Sciatic nerve (tissue), 2 donors: ENCODE measurements around the gene MRPL2. TPM values are rescaled to one million over a fixed set of nuclear protein-coding genes. Genes with fewer than 3 reads are reported as not detected.

Source experiments
- ATAC-seq: fragments of 200-7000 bp; cut with Tn5 transposase; one replicate; pipeline ENCODE4 v1.9.1; 2020; ENCODE audit warnings: mild to moderate bottlenecking, moderate library complexity
- DNase-seq: peaks from one replicate; pipeline ENCODE4 v3.0.0-alpha.2; 2020; ENCODE audit warnings: low spot score
- intact Hi-C: fragments of 100-400 bp; cut with DNase I; formaldehyde crosslinking; loops from one replicate; pipeline ENCODE4 v1.14.2; 2022
- total RNA-seq: library from RNA; stranded (reverse); fragmentation: NEBNext Ultra II Directional; extraction: Animal tissue kit (Norgen Biotek cat#: 25700); gene quantifications from one replicate; pipeline ENCODE4 v1.2.1, GENCODE V29; 2021
- donor health status: DM: no; HTN: no; CAD: no.
- donor health status: DM: no; HTN: no; CAD: no.

Gene MRPL2
- total RNA-seq, result 40.4 TPM

GRCh38 chr6:43059168-43060033, at the start of gene MRPL2, which contains the start of gene KLC4:
MRPL2 (minus strand) TSS chr6:43059434; CDS start chr6:43059381, 53 bp downstream.
KLC4 (plus strand) TSS chr6:43059631; CDS start chr6:43061336, 1,705 bp downstream.
- ATAC-seq (peak; percentile 98), DNase-seq (peak; percentile 98)
- intact Hi-C loops, result no loop called here

DNA sequence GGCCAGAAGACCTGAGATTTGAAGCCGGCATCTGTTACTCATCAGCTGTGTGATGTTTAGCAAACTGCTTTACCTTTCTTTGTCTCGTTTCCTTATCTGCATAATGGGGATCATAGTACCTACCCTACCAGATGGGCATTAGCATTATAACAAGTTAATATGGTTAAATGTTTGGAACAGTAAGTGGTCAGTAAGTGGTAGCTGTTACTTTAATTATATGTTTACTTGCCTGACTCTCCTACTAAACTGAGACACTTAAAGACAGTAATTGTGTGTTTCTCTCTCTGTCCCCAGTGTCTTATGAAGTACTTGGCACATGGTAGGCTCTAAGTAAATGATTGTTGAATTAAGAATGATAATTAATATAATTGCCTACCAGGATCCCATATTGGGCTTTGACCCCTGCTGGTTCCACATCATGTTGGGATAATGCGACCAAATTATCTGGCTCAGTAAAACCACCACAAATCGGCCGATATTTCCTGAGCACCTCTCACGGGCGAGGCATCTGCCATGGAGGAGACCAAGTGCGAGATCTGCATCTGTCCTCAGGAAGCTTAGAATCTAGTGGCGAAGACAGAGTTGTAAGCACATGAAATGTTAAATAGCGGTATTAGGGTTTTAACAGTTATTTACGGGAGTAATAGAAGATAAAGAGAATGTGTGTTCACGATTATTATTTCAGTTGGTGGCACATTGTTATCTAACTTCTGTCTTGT, 48.3 kb upstream of the MRPL2 start:
- DNase-seq (no peak), ATAC-seq (no peak)
- intact Hi-C loops, result no loop called here

DNA sequence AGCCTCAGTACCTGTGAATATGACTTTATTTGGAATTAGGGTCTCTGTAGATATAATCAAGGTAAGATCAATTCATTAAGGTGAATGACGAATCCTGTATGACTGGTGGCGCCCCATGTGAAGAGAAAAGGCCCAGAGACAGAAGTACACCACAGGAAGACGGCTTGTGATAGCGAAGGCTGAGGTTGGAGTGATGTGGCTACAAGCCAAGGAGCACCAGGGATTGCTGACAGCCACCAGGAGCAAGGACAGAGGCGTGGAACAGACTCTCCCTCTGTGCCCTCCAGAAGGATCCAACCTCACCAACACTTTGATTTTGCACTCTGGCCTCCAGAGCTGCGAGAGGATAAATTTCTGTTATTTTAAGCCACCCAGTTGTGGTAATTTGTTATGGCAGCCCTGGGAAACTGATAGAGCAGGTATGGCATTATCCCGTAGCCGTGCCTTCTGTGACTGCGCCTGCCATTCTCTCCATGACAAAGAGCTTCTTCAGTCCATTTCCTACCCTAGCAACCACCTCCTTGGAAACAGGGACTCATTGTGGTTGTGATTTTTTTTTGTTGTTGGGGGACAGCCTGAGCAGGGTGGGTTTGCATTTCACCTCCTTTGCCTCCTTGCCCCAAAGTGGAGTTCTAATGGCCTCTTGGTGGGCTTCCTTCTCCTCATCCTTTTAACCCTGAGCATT, 46.4 kb upstream of the MRPL2 start:
- intact Hi-C loops, result no loop called here

GRCh38 chr6:43103253-43103876, 44.1 kb upstream of the MRPL2 start:
- intact Hi-C loops, result loop anchor here (5.0 kb wide), 1 partner anchor 1229 kb away; no protein-coding TSS in a partner anchor
- no peak for DNase-seq
- ATAC-seq, result no peak

More for the DNA sequence above, 46.4 kb upstream of the MRPL2 start:
- DNase-seq, result no peak
- ATAC-seq, result no peak

- DNase-seq (no peak), ATAC-seq (no peak)
- intact Hi-C loops, result loop anchor here (5.0 kb wide), 1 partner anchor 1231 kb away; no protein-coding TSS in a partner anchor
Observed at GRCh38 chr6:43101497-43101896, 42.3 kb upstream of the MRPL2 start.

- intact Hi-C loops, result no loop called here
Observed at GRCh38 chr6:43097502-43097901, 38.3 kb upstream of the MRPL2 start.

GRCh38 chr6:43097098-43097489, 37.9 kb upstream of the MRPL2 start:
- intact Hi-C loops, result no loop called here
- ATAC-seq (no peak), DNase-seq (no peak)

More at GRCh38 chr6:43097502-43097901, 38.3 kb upstream of the MRPL2 start:
- no peak for ATAC-seq
- no peak for DNase-seq

- DNase-seq (no peak), ATAC-seq (peak; percentile 75)
- intact Hi-C loops, result no loop called here
Observed at GRCh38 chr6:43096451-43097097, 37.3 kb upstream of the MRPL2 start.

GRCh38 chr6:43095939-43096338, 36.7 kb upstream of the MRPL2 start:
- intact Hi-C loops, result no loop called here
- no peak for DNase-seq
- ATAC-seq, result no peak

- ATAC-seq, result peak; percentile 67
- DNase-seq, result no peak
Observed at GRCh38 chr6:43093436-43094289, 34.4 kb upstream of the MRPL2 start.

GRCh38 chr6:43092635-43093034, 33.4 kb upstream of the MRPL2 start:
- DNase-seq (no peak), ATAC-seq (no peak)
- intact Hi-C loops, result no loop called here

More at GRCh38 chr6:43093436-43094289, 34.4 kb upstream of the MRPL2 start:
- intact Hi-C loops, result no loop called here

- intact Hi-C loops, result no loop called here
- no peak for ATAC-seq
- DNase-seq, result no peak
Observed at GRCh38 chr6:43091436-43091991, 32.3 kb upstream of the MRPL2 start.

GRCh38 chr6:43091020-43091419, 31.8 kb upstream of the MRPL2 start:
- DNase-seq, result no peak
- intact Hi-C loops, result no loop called here
- ATAC-seq, result no peak

GRCh38 chr6:43090559-43090956, 31.3 kb upstream of the MRPL2 start:
- intact Hi-C loops, result no loop called here
- ATAC-seq (peak; percentile 17), DNase-seq (no peak)

GRCh38 chr6:43089874-43090558, 30.8 kb upstream of the MRPL2 start:
- DNase-seq, result no peak
- intact Hi-C loops, result no loop called here
- ATAC-seq, result peak; percentile 26

DNA sequence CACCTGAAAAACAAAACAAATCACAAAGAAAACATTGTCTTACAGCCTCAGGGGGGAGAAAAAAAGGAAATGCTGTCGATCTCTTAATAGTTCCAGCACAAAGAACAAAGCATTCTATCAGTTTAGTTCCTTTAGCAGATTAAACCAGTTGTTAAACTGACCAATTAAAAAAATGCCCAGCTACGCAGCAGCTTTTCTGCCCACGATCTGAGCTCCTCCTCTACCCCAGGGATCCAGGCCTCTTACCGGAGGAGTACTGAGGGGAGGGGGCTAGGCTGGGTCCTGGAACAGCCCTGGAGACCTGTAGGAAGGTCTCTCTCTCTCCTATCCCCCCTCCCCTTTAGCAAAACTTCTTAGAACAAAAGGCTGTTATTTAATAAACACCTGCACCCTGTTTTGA, 30.2 kb upstream of the MRPL2 start:
- no peak for DNase-seq
- ATAC-seq, result peak; percentile 49
- intact Hi-C loops, result no loop called here

GRCh38 chr6:43088654-43089056, 29.4 kb upstream of the MRPL2 start:
- DNase-seq (no peak), ATAC-seq (no peak)
- intact Hi-C loops, result no loop called here
